GM18873 (cell line): ENCODE data around the gene CDKN2B-AS1.
"Not testable (repeated sequence)": the region's sequence is repeated elsewhere in the genome, so short reads cannot be mapped to it uniquely, and the experiment has no call there.

ENCODE experiments used
- ATAC-seq: cut with Tn5 transposase; IDR thresholded peaks from one replicate; pipeline ENCODE4 v1.9.1; 2021; ENCODE audit warnings: mild to moderate bottlenecking, moderate library complexity, moderate number of reproducible peaks; ENCODE audit not compliant: unreplicated experiment, low FRiP score

The CDKN2B-AS1 gene

DNA sequence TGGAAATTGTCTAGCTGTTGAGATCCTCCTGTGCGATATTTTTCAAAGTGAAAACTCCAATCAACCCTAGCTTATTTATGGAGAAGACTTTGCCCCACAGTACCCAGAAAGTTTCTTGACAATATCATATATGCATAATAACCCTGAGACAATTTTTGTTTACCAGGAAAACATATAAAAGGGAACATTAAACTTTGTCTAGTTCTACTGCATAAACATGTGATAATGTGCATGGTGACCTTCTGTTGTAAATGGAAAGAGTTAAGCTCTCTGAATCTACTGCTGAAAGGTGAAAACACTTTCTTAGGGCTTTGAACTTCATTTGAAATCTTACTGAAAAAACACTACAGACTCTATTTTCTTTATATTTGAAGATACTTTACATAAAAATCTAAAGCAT, 46.8 kb downstream of the CDKN2B-AS1 start:
- no peak for ATAC-seq

DNA sequence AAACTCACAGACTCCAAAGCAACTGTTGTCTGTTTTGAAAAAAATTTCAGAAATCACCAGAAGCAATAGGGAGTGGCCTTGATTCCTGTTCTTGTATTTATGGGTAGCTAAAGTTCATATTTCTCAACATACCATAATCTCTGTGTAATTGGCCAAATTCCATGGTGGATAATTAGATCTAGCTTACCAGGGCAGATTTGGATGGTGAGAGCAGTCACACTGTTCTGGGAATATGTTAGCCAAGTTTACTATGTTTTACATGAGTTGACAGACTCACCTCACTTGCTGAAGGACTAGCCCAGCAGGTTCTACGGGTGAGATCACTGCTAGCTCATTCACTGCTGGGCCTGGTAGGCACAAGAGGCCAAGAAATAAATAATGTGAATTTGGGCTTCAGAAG, 47.2 kb downstream of the CDKN2B-AS1 start:
- ATAC-seq: no peak

DNA sequence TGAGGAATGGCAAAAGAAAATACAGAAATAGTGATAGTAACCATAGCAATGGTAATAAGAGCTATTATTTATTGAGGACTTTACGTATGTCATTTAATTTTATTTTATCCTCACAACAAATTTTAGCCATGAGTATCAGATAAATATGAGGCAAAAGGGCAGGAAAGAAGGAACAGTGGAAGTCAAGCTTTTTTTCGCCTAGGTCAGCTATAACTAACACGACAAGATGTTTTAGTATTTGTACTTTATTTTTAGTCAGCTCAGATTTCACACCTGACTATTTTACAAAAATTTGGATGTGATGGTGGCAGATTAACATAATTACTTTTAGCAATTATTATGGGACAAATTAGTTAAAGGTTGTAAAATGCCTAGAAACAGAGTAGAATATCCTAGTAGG, 49.3 kb downstream of the CDKN2B-AS1 start:
- no peak for ATAC-seq

DNA sequence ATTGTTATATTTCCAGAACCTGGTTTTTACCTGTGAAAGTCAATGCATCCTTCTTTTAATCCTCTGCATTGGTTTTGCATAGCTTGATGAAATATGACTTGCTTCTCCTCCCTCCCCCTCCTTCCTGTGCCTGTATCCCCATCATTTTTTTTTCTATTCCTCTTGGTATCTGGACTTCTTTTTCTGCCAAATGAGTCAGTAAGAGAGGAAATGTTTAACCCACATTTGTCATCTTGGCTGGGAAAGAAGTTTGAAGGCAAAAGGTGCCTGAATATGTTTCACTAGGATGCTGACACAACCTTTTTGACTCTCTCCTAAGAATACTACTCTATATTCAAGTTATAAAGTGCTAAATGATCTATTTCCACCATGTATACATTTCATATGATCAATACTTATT, 50.0 kb downstream of the CDKN2B-AS1 start:
- no peak for ATAC-seq

DNA sequence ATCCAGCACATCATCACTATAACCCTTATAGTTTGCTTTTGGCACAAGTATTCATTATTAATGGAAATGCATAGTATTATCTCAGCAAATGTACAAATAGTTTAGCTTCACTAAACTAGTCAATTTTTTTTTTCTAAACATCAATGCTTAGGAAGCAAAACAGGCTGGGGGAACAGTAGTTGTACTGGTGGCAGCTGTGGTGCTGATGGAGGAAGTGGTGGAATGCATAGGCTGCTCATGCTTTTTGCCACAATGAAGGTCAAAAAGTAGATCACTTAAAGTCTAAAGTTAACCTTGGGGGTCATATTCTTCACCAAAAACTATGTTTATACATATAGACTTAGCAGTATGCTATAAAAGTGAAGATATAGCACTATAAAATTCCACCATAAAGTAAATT, 50.8 kb downstream of the CDKN2B-AS1 start:
- no peak for ATAC-seq

DNA sequence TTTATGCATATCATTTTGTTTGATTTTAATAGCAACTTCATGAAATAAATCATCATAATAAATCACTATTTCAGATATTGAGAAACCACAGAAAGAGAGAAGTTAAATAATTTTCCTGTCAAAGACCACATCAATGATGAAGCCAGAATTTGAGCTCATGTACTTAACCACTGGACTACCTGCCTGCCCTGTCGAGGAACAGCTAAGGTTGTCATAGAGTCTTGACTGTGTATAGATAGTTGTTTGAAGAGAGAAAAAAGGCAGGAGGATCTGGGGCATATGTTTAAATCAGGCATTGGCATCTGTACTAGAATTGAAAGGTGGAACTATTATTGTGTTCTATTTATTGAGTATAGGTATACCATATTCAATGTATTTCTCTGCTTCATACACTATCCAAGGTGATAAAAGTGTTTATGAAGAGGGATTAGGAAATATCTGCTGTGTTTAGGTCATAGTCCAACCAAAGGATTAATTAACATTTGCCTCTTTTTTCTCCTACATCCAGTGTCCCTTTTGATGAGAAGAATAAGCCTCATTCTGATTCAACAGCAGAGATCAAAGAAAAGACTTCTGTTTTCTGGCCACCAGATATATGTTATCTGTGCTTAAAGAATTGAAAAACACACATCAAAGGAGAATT, 51.8 kb downstream of the CDKN2B-AS1 start:
- ATAC-seq: no peak

DNA sequence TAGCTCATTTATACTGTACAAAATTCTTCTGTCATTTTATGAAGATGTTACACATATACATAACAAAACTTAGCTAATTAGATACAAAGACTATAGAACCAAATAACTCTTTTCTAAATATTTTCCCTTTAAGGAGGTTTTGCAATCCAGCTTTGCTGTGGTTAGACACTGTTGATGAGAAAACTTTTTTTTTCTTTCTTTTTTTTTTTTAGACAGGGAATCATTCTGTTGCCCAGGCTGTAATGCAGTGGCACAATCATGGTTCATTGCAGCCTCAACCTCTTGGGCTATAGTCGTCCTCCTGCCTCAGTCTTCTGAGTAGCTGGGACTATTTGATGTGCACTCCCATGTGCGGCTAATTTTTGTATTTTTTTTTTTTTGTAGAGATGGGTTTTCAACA, 53.0 kb downstream of the CDKN2B-AS1 start:
- no peak for ATAC-seq

DNA sequence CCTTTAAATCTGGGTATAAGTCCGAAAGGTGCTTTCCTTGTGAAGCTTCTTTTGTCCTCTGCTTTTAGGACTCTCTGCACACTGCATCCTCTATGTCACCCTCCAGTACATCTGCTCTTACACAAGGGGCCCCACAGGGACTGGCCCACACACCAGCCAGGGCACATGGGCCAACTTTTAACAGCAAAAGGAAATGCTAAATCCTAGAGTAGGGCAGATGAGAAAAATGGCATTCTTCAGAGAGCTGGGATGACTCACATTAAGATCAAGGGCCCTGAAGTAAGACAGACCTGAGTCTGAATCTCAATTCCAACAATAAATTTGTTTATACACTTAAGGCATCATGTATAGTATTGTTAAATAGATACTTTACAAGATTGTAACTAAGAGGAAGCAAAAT, 54.8 kb downstream of the CDKN2B-AS1 start:
- no peak for ATAC-seq

DNA sequence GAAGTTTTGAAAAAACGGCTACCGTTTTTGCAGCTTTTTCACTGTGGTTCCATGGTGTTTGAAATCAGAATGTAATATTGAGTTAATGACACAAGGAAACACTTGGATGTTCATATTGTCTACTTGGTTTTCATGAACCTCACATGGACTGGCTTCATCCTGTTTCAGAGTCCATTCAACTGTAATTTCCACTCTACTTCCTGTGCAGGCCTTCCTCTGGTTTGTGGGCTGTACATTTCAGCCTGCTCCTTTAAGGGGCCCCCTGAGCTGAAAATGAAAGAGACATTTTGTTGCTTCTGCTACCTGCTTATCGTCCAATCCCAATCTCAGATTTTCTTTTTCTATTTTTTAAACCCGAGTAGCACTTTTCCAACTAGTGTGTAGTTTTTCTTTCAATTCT, 56.3 kb downstream of the CDKN2B-AS1 start:
- no peak for ATAC-seq

DNA sequence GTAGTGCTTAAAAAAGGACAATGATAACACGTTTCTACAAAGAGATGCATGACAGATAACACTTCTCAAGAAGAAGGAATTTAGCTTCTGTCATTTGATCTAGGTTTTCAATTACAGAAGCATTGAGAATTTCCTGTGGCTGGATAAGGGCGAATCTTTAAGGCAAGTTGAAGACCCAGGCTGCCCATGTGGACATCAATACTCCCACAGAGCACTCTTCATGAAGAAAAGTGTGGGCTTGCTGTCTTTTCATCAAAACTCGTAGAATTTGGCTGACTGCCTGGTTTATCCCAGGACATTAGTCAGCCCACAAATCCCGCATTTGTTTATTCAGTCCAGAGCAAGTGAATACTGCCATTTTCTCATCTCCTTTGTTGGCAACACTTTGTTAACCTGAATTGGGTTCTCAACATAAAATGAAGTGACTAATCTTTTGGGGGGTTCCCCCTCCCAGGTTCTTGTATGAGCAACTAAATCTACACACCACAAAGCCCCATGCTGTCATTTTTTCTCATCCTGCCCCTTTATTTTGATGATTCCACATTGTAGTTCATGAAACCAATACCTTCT, 57.9 kb downstream of the CDKN2B-AS1 start:
- ATAC-seq: no peak

DNA sequence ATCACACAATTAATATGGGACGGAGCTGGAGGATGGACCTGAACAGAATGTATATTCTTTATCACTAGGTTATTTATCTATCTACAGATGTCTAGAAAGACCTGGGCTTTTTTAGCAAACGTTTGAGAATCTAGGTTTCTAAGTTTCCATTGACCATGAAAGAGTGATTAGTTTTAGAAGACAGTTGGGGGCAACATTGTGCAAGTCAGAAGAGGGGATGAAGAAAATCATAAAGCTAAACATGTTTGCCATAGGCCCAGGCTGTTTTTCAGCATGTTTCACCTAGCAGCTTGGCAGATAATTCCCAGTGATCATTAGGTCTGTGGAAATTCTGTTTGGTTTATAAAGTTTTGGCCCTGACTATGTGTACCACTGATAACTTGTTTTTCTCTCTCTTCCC, 58.6 kb downstream of the CDKN2B-AS1 start:
- ATAC-seq: no peak

DNA sequence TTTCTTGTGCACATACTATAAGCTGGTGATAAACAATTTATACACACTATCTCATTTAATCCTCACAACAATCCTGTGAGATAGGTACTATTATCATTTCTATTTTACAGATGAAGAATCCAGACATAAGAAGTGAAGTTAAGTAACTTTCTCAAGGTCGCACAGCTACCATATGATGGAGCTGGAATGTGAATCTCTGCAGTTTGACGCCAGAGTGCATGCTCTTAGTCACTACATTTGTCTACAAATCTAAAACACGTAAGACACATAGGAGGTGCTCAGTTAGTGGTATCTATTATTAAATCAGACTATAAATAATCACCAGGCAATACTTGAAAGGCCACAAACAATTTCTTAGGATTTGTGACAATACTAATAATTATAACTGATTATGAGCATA, 59.5 kb downstream of the CDKN2B-AS1 start:
- ATAC-seq: no peak

DNA sequence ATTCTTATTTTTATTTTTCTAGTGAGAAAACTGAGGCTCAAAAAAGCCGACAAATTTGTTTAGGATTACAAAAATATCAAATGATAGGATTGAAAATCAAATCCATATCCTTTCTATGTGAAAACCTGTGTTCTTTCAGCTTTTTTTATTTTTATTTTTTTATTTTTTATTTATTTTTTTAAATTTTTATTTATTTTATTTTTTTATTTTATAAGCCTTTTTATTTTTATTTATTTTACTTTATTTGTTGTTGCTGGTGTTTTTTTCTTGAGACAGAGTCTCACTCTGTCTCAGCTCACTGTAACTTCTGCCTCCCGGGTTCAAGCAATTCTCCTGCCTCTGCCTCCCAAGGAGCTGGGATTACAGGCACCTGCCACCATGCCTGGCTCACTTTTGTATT, 59.9 kb downstream of the CDKN2B-AS1 start:
- no peak for ATAC-seq

DNA sequence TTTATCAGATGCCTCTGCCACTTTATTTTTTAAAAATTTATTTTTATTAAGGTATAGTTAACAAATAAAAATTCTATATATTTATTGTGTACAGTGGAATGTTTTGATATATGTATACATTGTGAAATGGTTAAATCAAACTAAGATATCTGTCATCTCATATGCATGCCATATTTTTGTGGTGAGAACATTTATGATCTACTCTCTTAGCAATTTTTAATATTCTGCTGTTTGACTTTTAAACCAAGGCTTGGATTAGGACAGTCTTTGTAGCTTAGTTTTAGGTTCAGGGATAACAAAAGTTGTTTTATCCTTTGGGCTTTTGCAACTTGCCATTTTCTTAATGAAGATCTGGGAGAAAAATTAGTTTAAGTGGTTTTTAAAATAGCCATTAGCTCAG, 60.5 kb downstream of the CDKN2B-AS1 start:
- no peak for ATAC-seq

DNA sequence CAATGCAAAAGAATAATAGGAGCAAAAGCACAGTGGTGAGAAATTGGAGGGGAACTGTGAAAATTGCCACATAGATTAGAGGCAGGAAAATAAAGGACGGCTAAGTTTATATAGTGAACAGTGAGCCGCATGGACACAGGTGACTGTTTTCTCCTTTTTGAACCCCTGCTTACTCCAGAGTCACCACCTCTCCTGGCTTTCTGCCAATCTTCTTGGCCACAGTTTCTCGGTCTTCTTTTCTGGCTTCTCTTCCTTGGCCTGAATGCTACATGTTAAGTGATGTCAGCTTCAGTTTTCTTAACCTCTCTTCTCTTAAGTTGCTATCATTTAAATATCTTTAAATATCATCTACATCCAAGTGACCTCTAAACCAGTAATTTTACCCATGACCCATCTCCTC, 61.8 kb downstream of the CDKN2B-AS1 start:
- ATAC-seq: no peak

DNA sequence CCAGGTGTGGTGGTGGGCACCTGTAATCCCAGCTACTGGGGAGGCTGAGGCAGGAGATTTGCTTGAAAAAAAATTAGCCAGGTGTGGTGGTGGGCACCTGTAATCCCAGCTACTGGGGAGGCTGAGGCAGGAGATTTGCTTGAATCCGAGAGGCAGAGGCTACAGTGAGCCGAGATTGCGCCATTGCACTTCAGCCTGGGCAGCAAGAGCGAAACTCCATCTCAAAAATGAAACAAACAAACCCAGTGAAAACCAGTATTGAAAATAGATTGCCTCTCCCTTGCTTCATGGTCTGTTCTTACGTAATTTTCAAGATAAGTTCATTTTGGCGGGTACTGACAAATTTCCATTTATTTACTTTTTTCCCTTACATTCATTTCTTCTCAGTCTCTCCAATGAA, 63.4 kb downstream of the CDKN2B-AS1 start:
- ATAC-seq: not testable (repeated sequence)

DNA sequence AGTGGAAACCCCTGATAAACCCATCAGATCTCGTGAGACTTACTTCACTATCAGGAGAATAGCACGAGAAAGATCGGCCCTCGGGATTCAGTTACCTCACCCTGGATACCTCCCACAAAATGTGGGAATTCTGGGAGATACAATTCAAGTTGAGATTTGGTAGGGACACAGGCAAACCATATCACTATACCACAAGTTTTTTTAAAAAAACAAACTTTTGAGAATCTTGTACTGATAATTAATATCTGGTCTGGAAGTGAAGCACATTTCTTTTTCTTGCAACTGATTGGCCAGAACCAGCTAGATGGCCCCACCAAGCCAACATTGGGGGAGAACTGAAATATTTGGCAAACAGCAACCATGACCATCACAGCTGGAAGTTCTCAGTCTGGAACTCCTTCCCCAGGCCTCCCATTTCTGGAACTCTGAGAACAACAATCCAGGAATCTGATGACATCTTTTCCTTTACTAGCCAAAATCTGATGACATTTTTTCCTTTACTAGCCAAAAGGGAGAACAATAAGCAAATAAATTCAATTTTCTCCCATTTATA, 66.3 kb downstream of the CDKN2B-AS1 start:
- ATAC-seq: no peak

DNA sequence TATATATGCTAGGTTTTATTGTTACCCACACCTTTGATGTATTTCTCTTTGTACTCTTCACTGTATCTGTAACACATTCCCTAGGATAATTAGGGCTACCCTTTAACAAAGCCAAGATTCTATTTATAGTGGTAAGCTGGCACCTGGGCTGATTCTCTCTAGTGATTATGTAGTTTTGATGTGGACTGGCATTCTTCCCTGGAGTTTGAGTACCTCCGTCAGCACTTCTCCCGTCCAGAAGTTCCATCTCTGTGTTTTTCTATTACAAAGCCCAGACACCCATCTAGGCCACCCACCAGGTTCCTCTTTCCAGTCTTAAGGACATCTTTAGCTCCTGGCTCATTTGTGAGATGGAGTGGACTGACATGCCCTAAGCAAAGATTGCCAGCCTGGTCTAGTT, 70.4 kb downstream of the CDKN2B-AS1 start:
- no peak for ATAC-seq

DNA sequence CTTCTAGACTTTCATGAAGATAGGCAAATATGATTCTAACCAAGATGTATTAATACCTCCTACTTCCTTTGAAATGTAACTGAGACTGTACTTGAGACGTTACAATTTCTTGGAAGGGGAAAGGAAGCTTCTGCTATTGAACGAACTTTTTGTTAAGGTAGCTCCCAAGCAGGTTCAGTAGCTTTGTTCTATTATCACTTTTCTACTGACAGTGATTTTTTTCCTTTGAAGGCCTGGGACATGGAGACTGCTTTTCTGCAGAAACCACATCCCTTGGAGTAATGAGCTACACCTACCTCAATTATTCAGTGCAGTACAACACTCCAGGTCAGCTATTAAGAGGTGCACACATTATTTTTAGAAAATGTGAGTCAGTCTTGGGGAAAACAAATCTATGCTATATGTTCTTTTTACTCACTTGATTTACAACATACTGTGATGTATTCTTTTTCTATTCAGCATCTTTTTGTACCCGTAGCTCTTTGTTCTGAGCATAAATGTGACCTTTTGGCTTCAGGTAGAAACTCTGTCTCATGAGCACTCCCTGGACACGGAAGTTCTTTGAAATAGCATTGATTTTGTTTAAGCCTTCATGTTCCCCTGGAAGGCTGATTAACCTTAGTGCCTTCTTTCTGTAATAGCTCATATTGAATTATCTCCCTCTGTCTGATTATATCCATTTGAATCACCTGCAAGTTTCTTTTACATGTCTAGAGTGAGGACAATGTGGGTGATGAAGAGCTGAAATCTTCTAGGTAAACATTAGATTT, 71.0 kb downstream of the CDKN2B-AS1 start:
- no peak for ATAC-seq

DNA sequence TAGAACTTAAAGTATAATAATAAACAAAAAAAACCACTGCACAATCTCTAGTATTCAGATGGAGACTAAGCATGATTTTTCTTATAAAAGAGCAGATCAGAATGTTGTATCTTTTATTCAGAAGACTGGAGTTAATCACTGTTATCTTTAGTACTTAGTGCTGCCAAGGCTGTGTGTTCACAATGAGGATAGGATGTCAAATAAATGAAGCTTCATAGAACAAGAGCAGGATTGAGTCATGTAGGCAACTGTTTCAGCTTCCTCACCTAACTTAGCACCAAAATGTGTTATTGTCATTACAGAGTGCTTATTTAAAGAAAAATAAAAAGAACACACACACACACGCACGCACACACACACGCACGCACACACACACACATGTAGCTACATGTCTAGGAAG, 72.6 kb downstream of the CDKN2B-AS1 start:
- ATAC-seq: no peak

DNA sequence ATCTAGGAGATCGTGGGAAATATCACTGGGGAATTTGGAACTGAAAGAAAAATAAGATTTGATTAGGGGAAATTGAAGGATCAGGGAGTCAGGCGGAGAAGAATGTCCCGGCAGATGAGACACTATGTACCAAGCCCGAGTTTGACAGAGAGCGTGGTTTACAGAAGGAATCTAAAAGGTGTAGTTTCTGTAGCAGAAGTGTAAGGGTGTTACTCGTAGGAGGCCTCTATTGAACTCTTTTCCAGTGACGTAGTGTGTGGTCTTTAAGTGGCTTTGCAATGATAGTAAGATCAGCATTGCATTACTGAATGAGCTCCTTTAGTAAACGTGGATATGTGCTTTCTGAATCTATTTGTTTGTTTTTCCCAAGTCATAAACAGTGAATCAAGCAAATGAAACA, 73.8 kb downstream of the CDKN2B-AS1 start:
- no peak for ATAC-seq

DNA sequence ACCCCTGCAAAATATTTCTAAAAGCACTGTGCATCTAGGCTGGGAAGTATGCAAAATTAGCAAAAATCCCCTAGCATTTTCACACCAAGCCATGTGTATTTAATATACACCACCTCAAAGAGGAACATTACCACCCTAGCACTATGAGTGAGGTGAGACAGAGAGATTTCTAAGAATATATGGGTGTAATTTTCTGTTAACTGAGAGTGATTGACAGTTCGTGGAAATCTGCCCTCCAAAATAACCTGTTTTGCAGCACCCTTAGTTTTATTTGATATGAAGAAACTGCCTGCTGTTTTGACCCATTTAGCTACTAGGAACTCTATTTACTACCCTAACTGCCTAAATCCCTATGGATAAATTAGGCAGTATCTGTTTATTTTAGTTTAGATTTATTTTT, 78.8 kb downstream of the CDKN2B-AS1 start:
- ATAC-seq: no peak
